Measurements from ENCODE around the gene AP1M2.

GRCh38 chr19:10557603-10558197 lies 29.4 kb downstream of the AP1M2 start:
- no peak for TF ChIP-seq POLR2A (IDR thresholded peaks at IDR 0.05)
- no peak for TF ChIP-seq CTCF (IDR thresholded peaks at IDR 0.05)
- TF ChIP-seq POLR2AphosphoS5 (IDR thresholded peaks at IDR 0.05): no peak
